CD4-positive, alpha-beta T cell treated with Interleukin-17A for 4 hours (primary cell): ENCODE results near the gene CPNE9.

Source experiments
- DNase-seq: peaks from one replicate; pipeline ENCODE4 v3.0.0-alpha.2; 2020; ENCODE audit warnings: mixed read lengths

Gene CPNE9

DNA sequence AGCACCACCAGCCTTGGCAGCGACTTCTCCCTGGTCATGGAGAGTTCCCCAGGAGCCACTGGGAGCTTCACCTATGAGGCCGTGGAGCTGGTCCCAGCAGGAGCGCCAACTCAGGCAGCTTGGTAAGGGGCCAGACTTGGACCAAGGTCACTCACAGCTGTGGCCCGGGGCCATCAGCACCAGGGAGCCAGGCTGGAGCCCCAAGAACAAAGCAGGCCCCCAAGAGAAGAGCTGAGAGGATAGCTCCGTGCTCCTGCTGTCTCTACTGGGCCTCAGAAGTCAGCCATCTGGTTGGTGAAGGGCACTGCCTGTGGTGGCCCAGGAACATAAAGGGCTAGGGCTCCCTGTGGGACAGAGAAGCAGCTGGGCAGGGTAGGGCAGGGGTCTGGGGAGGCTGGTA is 14.7 kb upstream of the CPNE9 start:
- no peak for DNase-seq

- DNase-seq = no peak
Measured at GRCh38 chr3:9689757-9690156, 13.9 kb upstream of the CPNE9 start.

GRCh38 chr3:9690451-9691450 is 12.9 kb upstream of the CPNE9 start:
- DNase-seq = no peak

GRCh38 chr3:9691636-9692035 is 12.0 kb upstream of the CPNE9 start:
- DNase-seq = no peak

DNA sequence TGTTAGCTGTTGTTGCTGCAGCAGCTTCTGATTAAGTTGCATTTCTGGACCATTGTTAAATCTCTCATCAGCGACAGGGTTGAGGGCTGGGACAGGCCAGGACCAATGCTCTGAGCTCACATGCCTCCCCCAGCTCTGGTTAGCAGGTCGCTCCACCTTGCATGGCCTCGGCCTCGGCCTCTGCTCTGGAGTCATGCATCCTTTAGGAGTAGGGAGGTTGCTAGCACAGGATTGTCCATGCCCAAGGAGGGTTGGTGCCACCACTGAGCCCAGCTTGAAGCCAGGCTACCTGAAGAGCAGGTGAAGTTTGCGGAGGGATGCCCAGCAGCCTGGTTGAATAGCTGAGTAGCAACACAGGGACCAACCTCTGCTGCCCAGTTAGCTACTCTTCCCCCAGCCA is 11.2 kb upstream of the CPNE9 start:
- DNase-seq = no peak

DNA sequence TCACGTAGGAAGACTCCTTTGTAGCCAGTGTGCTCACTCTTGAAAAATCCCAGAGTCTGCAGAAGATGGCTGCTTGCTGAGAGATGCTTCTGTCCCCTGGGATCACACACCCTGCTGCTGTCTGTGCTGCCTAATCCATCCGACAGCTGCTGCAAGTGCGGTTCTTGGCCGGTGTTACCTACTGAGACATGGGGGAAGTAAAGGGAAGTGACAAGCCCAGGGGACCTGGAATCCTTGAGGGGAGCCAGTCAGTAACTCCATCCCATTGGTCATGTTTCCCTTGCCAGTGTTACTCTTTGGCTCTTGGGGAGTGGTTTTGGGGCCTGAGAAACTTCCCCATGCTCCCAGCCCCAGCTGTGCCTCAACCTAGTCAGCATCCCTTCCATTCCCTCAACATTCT is 8.3 kb upstream of the CPNE9 start:
- no peak for DNase-seq

- no peak for DNase-seq
Measured at GRCh38 chr3:9695746-9696145, 7.9 kb upstream of the CPNE9 start.

DNA sequence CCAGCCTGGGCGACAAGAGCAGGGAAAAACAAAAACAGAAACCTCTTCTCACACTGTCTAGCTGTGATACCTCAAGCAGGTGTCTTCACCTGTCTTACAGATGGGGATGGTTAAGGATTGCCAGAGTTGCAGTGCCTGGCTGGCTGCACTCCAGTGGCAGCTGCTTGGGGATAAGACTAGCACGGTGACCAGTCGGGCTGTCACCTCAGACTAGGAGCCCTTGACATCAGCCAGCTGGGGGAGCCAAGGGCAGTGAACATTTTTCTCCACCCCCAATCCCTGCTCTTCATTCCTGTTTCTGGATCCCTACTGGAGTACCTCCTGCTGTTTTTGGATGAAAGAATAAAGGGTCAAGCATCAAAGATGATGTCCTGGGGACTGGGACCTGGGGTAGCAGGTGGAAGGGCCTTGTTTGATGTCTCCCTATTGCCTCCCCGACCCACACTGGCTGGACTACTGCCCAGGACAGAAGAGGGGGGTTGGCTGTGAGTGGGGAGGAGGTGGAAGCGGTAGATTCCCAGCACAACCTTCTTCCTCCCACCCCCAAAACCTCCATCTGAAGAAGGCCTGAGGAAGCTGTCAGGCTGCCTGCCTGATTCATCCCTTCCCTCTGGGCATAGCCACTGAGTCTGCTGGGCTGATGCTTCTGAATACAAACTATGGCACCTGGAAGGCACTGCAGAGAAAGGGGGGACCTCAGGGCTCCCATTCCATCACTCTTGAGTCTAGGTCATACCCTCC is 7.0 kb upstream of the CPNE9 start:
- no peak for DNase-seq

GRCh38 chr3:9697892-9698291 is 5.7 kb upstream of the CPNE9 start:
- no peak for DNase-seq

- DNase-seq = no peak
Measured at GRCh38 chr3:9698293-9698692, 5.3 kb upstream of the CPNE9 start.

DNA sequence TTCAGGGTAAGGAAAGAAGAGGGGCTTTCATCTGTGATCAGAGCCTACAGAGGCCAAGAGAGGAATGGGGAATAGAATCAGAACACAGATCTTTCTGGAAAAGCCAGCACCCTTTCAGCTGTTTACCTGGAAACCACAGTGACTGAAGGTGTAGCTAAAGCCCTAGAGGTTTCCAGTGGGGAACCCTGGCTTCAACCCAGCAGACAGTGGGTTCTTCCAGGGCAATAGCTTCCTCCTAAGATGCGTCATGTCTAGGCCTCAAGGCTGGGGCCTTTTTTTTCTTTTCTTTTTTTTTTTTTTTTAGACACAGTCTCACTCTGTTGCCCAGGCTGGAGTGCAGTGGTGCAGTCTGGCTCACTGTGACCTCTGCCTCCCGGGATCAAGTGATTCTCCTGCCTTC is 3.1 kb upstream of the CPNE9 start:
- DNase-seq = no peak

DNA sequence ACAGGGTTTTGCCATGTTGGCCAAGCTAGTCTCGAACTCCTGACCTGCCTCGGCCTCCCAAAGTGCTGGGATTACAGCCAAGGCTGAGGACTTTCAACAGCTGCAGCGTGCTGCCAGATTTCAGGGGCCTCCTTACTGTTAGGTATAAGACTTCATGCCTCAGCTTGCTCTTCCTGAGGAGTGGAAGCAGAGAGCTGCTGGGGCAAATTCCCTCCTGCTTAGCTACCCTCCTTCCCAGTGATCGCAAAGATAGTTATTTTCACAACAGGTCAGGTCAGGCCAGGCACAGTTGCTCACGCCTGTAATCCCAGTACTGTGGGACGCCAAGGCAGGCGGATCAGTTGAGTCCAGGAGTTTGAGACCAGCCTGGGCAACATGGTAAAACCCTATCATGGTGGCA is 2.6 kb upstream of the CPNE9 start:
- DNase-seq = no peak

- no peak for DNase-seq
Measured at GRCh38 chr3:9701711-9702110, 1.9 kb upstream of the CPNE9 start.

DNA sequence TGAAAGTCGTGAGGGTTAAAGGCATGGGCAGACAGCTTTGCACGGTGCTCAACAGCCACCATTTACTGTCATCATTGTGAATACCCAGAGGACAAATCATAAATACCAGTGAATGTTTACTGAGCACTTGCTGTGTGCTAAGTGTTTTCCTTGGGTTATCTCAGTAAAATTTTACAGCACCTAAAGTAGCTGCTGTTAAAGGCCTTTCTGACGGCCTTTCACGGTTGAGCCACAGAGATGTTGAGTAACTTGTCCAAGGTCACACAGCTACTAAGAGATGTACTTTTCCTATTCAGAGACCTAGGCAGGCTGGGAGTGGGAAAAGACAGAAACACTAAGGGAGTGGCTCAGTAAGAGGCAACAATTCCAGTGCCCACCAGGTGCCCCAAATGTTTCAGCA is 393 bp upstream of the CPNE9 start:
- no peak for DNase-seq

- peak; percentile 21 for DNase-seq
Measured at GRCh38 chr3:9704347-9705322, 1.0 kb downstream of the CPNE9 start.

DNA sequence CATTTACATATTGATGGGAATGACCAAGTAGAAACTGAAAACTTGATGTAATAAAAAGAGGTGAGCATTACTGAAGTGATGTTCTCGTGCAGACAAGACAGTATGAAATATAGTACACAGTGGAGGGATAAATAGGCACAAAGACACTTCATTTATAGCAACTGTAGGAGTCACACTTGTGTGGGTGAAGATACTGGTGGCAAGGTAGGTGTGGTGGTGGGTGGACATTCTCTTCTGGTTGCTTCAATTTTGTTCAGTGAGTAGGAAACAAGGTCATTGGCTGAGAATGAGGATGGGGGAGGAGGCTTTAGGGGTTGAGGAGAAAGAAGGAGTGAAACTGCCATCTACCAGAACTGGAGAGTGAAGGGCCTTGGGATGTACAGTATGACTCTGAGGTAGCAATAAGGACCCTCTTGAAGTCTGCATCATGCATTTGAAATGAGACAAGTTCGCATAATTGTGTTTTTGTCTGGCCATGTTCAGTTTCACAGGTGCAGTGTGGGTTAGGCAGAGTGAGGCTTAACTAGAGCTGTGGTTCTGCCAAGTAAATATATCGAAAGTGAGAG is 6.6 kb downstream of the CPNE9 start:
- DNase-seq = no peak

DNA sequence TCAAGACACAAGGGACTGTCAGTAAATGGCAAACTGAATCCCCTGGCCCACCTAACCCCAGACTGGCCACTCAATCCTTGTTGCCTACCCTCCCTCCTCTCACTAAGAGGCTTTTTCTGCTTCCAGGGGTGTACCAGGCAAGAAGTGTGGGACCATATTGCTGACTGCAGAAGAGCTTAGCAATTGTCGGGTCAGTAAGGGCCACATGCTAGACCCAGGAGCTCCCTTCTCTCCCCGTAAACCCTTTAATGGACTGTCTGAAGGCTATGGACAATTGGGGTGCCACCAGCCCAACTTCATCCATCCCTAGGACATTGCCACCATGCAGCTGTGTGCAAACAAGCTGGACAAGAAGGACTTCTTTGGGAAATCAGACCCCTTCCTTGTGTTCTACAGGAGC is 8.8 kb downstream of the CPNE9 start:
- no peak for DNase-seq

DNA sequence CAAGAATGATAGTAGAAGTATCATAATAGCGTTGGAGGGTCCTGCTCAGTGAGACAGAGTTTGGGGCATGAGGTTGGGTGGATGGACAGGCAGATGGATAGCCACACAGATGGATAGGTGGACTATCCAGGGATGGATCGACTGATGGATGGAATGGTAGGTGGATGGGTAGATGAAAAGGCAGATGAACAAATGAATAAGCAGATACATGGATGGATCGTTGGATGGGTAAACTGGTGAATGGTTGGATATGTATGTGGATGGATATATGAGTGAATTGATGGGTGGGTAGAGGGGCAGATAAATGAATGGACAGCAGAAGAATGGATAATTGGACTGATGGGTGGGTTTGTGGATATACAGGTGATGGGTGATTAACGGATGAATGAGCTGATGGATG is 9.5 kb downstream of the CPNE9 start:
- no peak for DNase-seq

DNA sequence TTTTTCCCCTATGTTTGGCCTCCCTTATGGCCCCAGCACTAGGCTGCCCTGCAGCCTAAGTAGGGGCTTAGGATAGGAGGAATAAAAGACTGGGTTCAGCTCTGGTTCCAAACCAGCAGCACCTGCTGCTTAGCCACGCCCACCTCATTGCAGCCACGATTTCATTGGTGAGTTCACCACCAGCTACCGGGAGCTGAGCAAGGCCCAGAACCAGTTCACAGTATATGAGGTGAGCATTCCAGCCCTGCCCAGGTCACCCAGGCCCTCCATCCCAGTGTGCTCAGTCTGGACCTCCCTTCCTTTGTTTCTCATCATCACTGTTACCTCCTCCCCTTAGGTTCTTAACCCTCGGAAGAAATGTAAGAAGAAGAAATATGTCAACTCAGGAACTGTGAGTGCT is 11.5 kb downstream of the CPNE9 start:
- DNase-seq = no peak

DNA sequence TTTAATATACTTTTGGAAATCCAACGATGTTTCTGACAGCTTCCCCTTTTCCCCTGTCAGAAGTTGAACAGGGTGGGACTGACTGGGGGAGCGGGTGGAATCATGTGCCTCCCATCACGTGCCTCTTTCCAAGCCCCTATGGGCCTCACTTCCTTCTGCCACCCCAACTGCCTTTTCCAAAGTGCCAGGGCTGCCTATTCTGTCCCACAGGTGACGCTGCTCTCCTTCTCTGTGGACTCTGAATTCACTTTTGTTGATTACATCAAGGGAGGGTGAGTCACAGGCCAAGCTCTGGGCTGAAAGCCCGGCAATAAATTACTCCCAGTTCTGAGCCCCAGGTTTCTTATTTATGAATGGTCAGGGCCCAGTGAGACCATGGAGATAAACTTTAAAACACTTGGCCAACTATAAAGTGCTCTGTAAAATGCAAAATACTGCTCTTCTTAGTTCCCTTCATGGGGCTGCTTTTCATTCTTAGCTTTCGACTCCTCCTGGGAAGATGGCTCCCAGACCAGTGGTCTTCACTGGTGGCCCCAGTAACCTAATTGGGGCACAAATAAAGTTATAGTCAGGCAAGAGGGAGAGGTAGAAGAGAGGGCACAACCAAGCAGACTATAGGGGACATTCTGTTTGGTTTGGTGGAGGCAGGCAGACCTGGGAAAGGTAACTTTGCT is 12.3 kb downstream of the CPNE9 start:
- DNase-seq = peak; percentile 38

- no peak for DNase-seq
Measured at GRCh38 chr3:9716801-9717555, 13.3 kb downstream of the CPNE9 start.
